ENCODE results near the gene ANKUB1. TPM values are rescaled to one million over a fixed set of nuclear protein-coding genes. Genes with fewer than 3 reads are reported as not detected.

The ANKUB1 gene
- polyA plus RNA-seq, 3 donors = 0.05 TPM; not detected in 2

DNA sequence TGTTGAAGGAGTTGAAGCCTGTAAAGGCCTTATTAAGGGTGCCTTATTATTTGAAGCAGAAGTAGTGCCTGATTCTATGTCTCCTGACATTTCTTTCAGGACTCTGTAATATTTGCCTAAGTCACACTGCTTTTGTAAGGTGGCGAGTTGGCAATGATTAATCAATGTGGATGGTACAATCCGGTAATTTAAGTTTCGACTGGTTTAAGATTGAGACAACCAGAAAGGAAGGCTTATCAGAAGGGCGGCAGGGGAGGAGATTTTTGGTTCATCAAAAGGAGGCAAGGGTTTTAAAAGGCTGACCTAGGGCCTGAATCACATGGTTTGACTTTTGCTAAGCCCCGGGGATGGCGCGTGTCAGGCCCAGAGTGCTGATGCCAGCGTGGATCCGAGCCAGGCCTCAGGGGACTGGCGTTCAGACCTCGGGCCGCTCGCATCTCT is 19.8 kb upstream of the ANKUB1 start:
- Histone ChIP-seq H4K20me1 (ENCODE audit: insufficient read depth, low read length) (no peaks in the 10 kb centered on the region), H3K27ac (ENCODE audit: low read depth in 1 of 2, low read length in 2 of 2) (peak overlapping the region; percentile 98 to 100), H3K27me3 (ENCODE audit: control insufficient read depth in 2 of 2, insufficient read depth in 2 of 2, low read length in 2 of 2) (no peaks in the 10 kb centered on the region), H3K4me3 (replicated peaks in 1 of 3; ENCODE audit: low read depth in 2 of 3, low read length in 3 of 3) (peak overlapping the region; percentile 91 to 99 (median 91)), H3K9ac (ENCODE audit: insufficient read depth, low read length, poor library complexity, severe bottlenecking) (peak overlapping the region; percentile 93), H2AFZ (ENCODE audit: insufficient read depth, low read depth, low read length, poor library complexity, severe bottlenecking) (peak overlapping the region; percentile 83), H3K79me2 (ENCODE audit: insufficient read depth, low read length) (peaks cover 41% of the 10 kb centered on the region), H3K4me2 (replicated peaks; ENCODE audit: extremely low read depth, low read length, poor library complexity, severe bottlenecking) (peak overlapping the region; percentile 68), H3K9me3 (replicated peaks in 1 of 2; ENCODE audit: control insufficient read depth in 1 of 2, insufficient read depth in 1 of 2, low read length in 2 of 2) (no peaks in the 10 kb centered on the region), H3K4me1 (ENCODE audit: control insufficient read depth in 1 of 2, insufficient read depth in 2 of 2, low read length in 2 of 2) (peaks cover 41 to 53% of the 10 kb centered on the region in 2 donors), H3K36me3 (replicated peaks in 1 of 2; ENCODE audit: control insufficient read depth in 1 of 2, insufficient read depth in 2 of 2, low read length in 2 of 2) (no peaks in the 10 kb centered on the region)
- TF ChIP-seq, protein P1, sequence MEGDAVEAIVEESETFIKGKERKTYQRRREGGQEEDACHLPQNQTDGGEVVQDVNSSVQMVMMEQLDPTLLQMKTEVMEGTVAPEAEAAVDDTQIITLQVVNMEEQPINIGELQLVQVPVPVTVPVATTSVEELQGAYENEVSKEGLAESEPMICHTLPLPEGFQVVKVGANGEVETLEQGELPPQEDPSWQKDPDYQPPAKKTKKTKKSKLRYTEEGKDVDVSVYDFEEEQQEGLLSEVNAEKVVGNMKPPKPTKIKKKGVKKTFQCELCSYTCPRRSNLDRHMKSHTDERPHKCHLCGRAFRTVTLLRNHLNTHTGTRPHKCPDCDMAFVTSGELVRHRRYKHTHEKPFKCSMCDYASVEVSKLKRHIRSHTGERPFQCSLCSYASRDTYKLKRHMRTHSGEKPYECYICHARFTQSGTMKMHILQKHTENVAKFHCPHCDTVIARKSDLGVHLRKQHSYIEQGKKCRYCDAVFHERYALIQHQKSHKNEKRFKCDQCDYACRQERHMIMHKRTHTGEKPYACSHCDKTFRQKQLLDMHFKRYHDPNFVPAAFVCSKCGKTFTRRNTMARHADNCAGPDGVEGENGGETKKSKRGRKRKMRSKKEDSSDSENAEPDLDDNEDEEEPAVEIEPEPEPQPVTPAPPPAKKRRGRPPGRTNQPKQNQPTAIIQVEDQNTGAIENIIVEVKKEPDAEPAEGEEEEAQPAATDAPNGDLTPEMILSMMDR (IDR thresholded peaks at IDR 0.05) = no peak
- H3K4me3 Mint-ChIP-seq = peak overlapping the region; percentile 93 to 99
- peaks cover 49% of the 10 kb centered on the region for H3K4me1 Mint-ChIP-seq
- H3K36me3 Mint-ChIP-seq = peaks cover 4 to 7% of the 10 kb centered on the region in 2 donors
- peaks cover 0 to 4% (median 0%) of the 10 kb centered on the region in 7 donors for H3K9me3 Mint-ChIP-seq
- no peak for DNase-seq
- intact Hi-C loops (cut with micrococcal nuclease) = no loop called here
- H3K27me3 Mint-ChIP-seq (ENCODE audit: low read depth in 3 of 3) = peaks cover 0 to 3% (median 3%) of the 10 kb centered on the region in 3 donors
- H3K27ac Mint-ChIP-seq = peak overlapping the region; percentile 97 to 100 (median 99)
- 41% methylated on average over 12 of the region's 13 CpGs for WGBS (ENCODE audit: insufficient coverage)

DNA sequence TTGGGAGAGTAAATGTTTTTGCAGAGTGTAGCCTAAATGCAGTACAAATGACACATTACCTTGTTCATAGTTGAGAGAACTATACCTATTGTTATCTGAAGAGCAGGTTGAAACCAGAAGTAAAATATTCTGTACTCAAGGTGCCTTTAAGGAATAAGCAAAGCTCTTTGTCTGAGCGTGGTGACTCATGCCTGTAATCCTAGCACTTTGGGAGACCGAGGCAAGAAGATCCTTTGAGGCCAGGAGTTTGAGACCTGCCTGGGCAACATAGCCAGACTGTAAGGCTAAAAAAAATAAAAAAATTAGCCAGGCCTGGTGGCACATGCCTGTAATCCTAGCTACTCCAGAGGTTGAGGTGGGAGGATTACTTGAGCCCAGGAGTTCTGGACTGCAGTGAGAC is 18.5 kb upstream of the ANKUB1 start:
- H3K27ac ChIP-seq (ENCODE audit: low read depth in 1 of 2, low read length in 2 of 2) = no peak overlapping the region
- no peak overlapping the region for H2AFZ ChIP-seq (ENCODE audit: insufficient read depth, low read depth, low read length, poor library complexity, severe bottlenecking)
- H3K27me3 ChIP-seq (ENCODE audit: control insufficient read depth in 2 of 2, insufficient read depth in 2 of 2, low read length in 2 of 2) = no peaks in the 10 kb centered on the region
- TF ChIP-seq, protein P1 (IDR thresholded peaks at IDR 0.05) = no peak
- H3K9me3 Mint-ChIP-seq = peaks cover 0 to 4% (median 0%) of the 10 kb centered on the region in 7 donors
- peaks cover 2 to 5% (median 3%) of the 10 kb centered on the region in 3 donors for H3K27me3 Mint-ChIP-seq (ENCODE audit: low read depth in 3 of 3)
- H3K4me1 Mint-ChIP-seq = peaks cover 39% of the 10 kb centered on the region
- H3K36me3 Mint-ChIP-seq = peaks cover 2% of the 10 kb centered on the region in 2 donors
- no peak overlapping the region for H3K4me2 ChIP-seq (replicated peaks; ENCODE audit: extremely low read depth, low read length, poor library complexity, severe bottlenecking)
- 100% methylated on average over 2 of the region's 2 CpGs for WGBS (ENCODE audit: insufficient coverage)
- H3K4me3 Mint-ChIP-seq = no peak overlapping the region
- H3K36me3 ChIP-seq (replicated peaks in 1 of 2; ENCODE audit: control insufficient read depth in 1 of 2, insufficient read depth in 2 of 2, low read length in 2 of 2) = no peaks in the 10 kb centered on the region
- H3K79me2 ChIP-seq (ENCODE audit: insufficient read depth, low read length) = peaks cover 29% of the 10 kb centered on the region
- no peak overlapping the region for H3K9ac ChIP-seq (ENCODE audit: insufficient read depth, low read length, poor library complexity, severe bottlenecking)
- H3K4me3 ChIP-seq (replicated peaks in 1 of 3; ENCODE audit: low read depth in 2 of 3, low read length in 3 of 3) = no peak overlapping the region
- H3K4me1 ChIP-seq (ENCODE audit: control insufficient read depth in 1 of 2, insufficient read depth in 2 of 2, low read length in 2 of 2) = peaks cover 30 to 39% of the 10 kb centered on the region in 2 donors
- H4K20me1 ChIP-seq (ENCODE audit: insufficient read depth, low read length) = no peaks in the 10 kb centered on the region
- H3K9me3 ChIP-seq (replicated peaks in 1 of 2; ENCODE audit: control insufficient read depth in 1 of 2, insufficient read depth in 1 of 2, low read length in 2 of 2) = no peaks in the 10 kb centered on the region
- H3K27ac Mint-ChIP-seq = peak overlapping the region in 1 of 7 donors; percentile 20
- intact Hi-C loops (cut with micrococcal nuclease) = no loop called here
- no peak for DNase-seq

All from CD14-positive monocyte (primary cell).